ENCODE measurements around the gene CEP104.

Gene CEP104

GRCh38 chr1:3776231-3776961 lies 80.6 kb downstream of the CEP104 start:
- H3K4me3 ChIP-seq (replicated peaks; ENCODE audit: insufficient read depth, low read length) = no peak overlapping the region
- no peak for TF ChIP-seq CTCF (IDR thresholded peaks at IDR 0.05; ENCODE audit: insufficient read depth, low read length)
- no peak for TF ChIP-seq SPI1 (IDR thresholded peaks at IDR 0.05; ENCODE audit: borderline replicate concordance, low read depth)
- TF ChIP-seq POLR2AphosphoS5 (IDR thresholded peaks at IDR 0.05; ENCODE audit: low read depth) = no peak
- TF ChIP-seq, protein P1, sequence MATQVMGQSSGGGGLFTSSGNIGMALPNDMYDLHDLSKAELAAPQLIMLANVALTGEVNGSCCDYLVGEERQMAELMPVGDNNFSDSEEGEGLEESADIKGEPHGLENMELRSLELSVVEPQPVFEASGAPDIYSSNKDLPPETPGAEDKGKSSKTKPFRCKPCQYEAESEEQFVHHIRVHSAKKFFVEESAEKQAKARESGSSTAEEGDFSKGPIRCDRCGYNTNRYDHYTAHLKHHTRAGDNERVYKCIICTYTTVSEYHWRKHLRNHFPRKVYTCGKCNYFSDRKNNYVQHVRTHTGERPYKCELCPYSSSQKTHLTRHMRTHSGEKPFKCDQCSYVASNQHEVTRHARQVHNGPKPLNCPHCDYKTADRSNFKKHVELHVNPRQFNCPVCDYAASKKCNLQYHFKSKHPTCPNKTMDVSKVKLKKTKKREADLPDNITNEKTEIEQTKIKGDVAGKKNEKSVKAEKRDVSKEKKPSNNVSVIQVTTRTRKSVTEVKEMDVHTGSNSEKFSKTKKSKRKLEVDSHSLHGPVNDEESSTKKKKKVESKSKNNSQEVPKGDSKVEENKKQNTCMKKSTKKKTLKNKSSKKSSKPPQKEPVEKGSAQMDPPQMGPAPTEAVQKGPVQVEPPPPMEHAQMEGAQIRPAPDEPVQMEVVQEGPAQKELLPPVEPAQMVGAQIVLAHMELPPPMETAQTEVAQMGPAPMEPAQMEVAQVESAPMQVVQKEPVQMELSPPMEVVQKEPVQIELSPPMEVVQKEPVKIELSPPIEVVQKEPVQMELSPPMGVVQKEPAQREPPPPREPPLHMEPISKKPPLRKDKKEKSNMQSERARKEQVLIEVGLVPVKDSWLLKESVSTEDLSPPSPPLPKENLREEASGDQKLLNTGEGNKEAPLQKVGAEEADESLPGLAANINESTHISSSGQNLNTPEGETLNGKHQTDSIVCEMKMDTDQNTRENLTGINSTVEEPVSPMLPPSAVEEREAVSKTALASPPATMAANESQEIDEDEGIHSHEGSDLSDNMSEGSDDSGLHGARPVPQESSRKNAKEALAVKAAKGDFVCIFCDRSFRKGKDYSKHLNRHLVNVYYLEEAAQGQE (IDR thresholded peaks at IDR 0.05; ENCODE audit: insufficient replicate concordance, low read depth) = no peak
- no peak for TF ChIP-seq GABPA (IDR thresholded peaks at IDR 0.05; ENCODE audit: low read depth)
- H3K27ac ChIP-seq (replicated peaks) = no peak overlapping the region
- H3K27me3 ChIP-seq (ENCODE audit: insufficient read depth, poor library complexity, severe bottlenecking) = peaks cover 6% of the 10 kb centered on the region
- DNase-seq (ENCODE audit: low read depth in 1 of 2, low spot score in 1 of 2) = no peak

GRCh38 chr1:3775490-3776230 lies 81.4 kb downstream of the CEP104 start:
- peak; percentile 37 for TF ChIP-seq CTCF (IDR thresholded peaks at IDR 0.05; ENCODE audit: insufficient read depth, low read length)
- TF ChIP-seq, protein P1 (IDR thresholded peaks at IDR 0.05; ENCODE audit: insufficient replicate concordance, low read depth) = no peak
- Histone ChIP-seq H3K4me3 (replicated peaks; ENCODE audit: insufficient read depth, low read length) (no peak overlapping the region), H3K27ac (replicated peaks) (no peak overlapping the region), H3K27me3 (ENCODE audit: insufficient read depth, poor library complexity, severe bottlenecking) (peaks cover 6% of the 10 kb centered on the region)
- peak; percentile 69 to 71 for DNase-seq (ENCODE audit: low read depth in 1 of 2, low spot score in 1 of 2)

GRCh38 chr1:3774946-3775489 lies 82.0 kb downstream of the CEP104 start:
- peaks cover 6% of the 10 kb centered on the region for H3K27me3 ChIP-seq (ENCODE audit: insufficient read depth, poor library complexity, severe bottlenecking)
- H3K27ac ChIP-seq (replicated peaks) = no peak overlapping the region
- DNase-seq (ENCODE audit: low read depth in 1 of 2, low spot score in 1 of 2) = no peak
- TF ChIP-seq SPI1 (IDR thresholded peaks at IDR 0.05; ENCODE audit: borderline replicate concordance, low read depth) = no peak
- no peak overlapping the region for H3K4me3 ChIP-seq (replicated peaks; ENCODE audit: insufficient read depth, low read length)

GRCh38 chr1:3774276-3774945 lies 82.6 kb downstream of the CEP104 start:
- no peak for DNase-seq (ENCODE audit: low read depth in 1 of 2, low spot score in 1 of 2)
- TF ChIP-seq, protein P1 (IDR thresholded peaks at IDR 0.05; ENCODE audit: insufficient replicate concordance, low read depth) = no peak
- TF ChIP-seq POLR2AphosphoS5 (IDR thresholded peaks at IDR 0.05; ENCODE audit: low read depth) (no peak), SPI1 (IDR thresholded peaks at IDR 0.05; ENCODE audit: borderline replicate concordance, low read depth) (no peak), GABPA (IDR thresholded peaks at IDR 0.05; ENCODE audit: low read depth) (no peak), CTCF (IDR thresholded peaks at IDR 0.05; ENCODE audit: insufficient read depth, low read length) (no peak)
- Histone ChIP-seq H3K27ac (replicated peaks) (no peak overlapping the region), H3K27me3 (ENCODE audit: insufficient read depth, poor library complexity, severe bottlenecking) (peaks cover 6% of the 10 kb centered on the region), H3K4me3 (replicated peaks; ENCODE audit: insufficient read depth, low read length) (no peak overlapping the region)

Data from HL-60 (cell line).